Esophagus squamous epithelium (tissue), 5 donors: ENCODE data around the gene AGR2. TPM values are rescaled to one million over a fixed set of nuclear protein-coding genes. Genes with fewer than 3 reads are reported as not detected.

Experiments used
- DNase-seq: peaks from one replicate; lab custom pipeline; 2025; lab: John Stamatoyannopoulos, UW
- H3K27ac ChIP-seq, 4 donors: fragments of 200-600 bp; sonication (generic); one replicate each; pipeline ENCODE4 v1.5.1; 2016 to 2019; ENCODE audit warnings: mild to moderate bottlenecking in 1 of 4
- H3K27me3 ChIP-seq, 4 donors: fragments of 200-600 bp; sonication (generic); 1 replicate in 3 of 4; 2 replicates in 1 of 4; pipeline versions ENCODE4 v1.5.1 to v1.6.0; 2017 to 2021; ENCODE audit warnings: antibody characterized with exemption in 1 of 4
- H3K36me3 ChIP-seq, 3 donors: fragments of 200-600 bp; sonication (generic); one replicate each; pipeline ENCODE4 v1.5.1; 2016 to 2019
- H3K4me1 ChIP-seq, 3 donors: fragments of 200-600 bp; sonication (generic); one replicate each; pipeline ENCODE4 v1.5.1; 2017 to 2019
- H3K4me3 ChIP-seq, 4 donors: fragments of 200-600 bp; sonication (generic); 1 replicate in 3 of 4; 2 replicates in 1 of 4; pipeline ENCODE4 v1.5.1; 2016 to 2019; ENCODE audit warnings: mild to moderate bottlenecking in 2 of 4, moderate library complexity in 1 of 4
- H3K9me3 ChIP-seq, 3 donors: fragments of 200-600 bp; sonication (generic); one replicate each; pipeline ENCODE4 v1.5.1; 2016 to 2019
- CTCF ChIP-seq, 6 experiments: fragments of 450-650 bp in 4 of 6; fragments of 200-600 bp in 2 of 6; sonication (generic) in 2 of 6; IDR thresholded peaks; one replicate each; pipeline ENCODE4 v1.5.1; 2016 to 2019; ENCODE audit warnings: antibody characterized with exemption in 6 of 6, mild to moderate bottlenecking in 4 of 6, moderate library complexity in 4 of 6
- POLR2A ChIP-seq, 4 donors: fragments of 450-650 bp; IDR thresholded peaks; one replicate each; pipeline ENCODE4 v1.6.1; 2017; ENCODE audit warnings: antibody characterized with exemption in 4 of 4, mild to moderate bottlenecking in 4 of 4, moderate library complexity in 3 of 4
- WGBS, 2 donors: methylation state at CpG; one replicate each; pipeline ENCODE4 v1.1.5; 2018; 5-methylcytosine and 5-hydroxymethylcytosine counted together
- intact Hi-C: fragments of 100-400 bp; cut with DNase I; formaldehyde crosslinking; loops from one replicate; pipeline ENCODE4 v1.15.0; 2022
- total RNA-seq, 4 donors: library from RNA; depleted of rRNA; stranded (reverse); fragments of >200 nt; gene quantifications; one replicate each; pipeline ENCODE4 v1.1.0, GENCODE V29; 2016
- donor health status: DM: yes; HTN: yes; CAD: no.

Gene AGR2
- total RNA-seq, 4 donors from 2014 or later, result 1.6 to 12.4 (median 3.9) TPM

- Histone ChIP-seq H3K27ac (no peak overlapping the region), H3K36me3 (no peaks in the 10 kb centered on the region), H3K4me3 (no peak overlapping the region), H3K27me3 (no peaks in the 10 kb centered on the region), H3K4me1 (peaks cover 0 to 13% (median 0%) of the 10 kb centered on the region in 3 donors), H3K9me3 (no peaks in the 10 kb centered on the region)
- intact Hi-C loops, result no loop called here
- no peak for TF ChIP-seq POLR2A (IDR thresholded peaks at IDR 0.05)
- TF ChIP-seq CTCF (IDR thresholded peaks at IDR 0.05), result no peak
- no peak for DNase-seq
- WGBS, 2 donors, result 57 to 66% methylated on average over 6 of the region's 6 CpGs
Measured at GRCh38 chr7:16847381-16847860, 42.6 kb upstream of the AGR2 start.

- 35 to 38% methylated on average over 2 of the region's 2 CpGs for WGBS, 2 donors
- no peaks in the 10 kb centered on the region for H3K9me3 ChIP-seq
- no peak for DNase-seq
- H3K4me3 ChIP-seq, result no peak overlapping the region
- no peaks in the 10 kb centered on the region for H3K27me3 ChIP-seq
- no peak overlapping the region for H3K27ac ChIP-seq
- peaks cover 0 to 13% (median 0%) of the 10 kb centered on the region in 3 donors for H3K4me1 ChIP-seq
- TF ChIP-seq POLR2A (IDR thresholded peaks at IDR 0.05), result no peak
- TF ChIP-seq CTCF (IDR thresholded peaks at IDR 0.05), result no peak
- intact Hi-C loops, result no loop called here
- H3K36me3 ChIP-seq, result no peaks in the 10 kb centered on the region
Measured at GRCh38 chr7:16846601-16847165, 41.9 kb upstream of the AGR2 start.

DNA sequence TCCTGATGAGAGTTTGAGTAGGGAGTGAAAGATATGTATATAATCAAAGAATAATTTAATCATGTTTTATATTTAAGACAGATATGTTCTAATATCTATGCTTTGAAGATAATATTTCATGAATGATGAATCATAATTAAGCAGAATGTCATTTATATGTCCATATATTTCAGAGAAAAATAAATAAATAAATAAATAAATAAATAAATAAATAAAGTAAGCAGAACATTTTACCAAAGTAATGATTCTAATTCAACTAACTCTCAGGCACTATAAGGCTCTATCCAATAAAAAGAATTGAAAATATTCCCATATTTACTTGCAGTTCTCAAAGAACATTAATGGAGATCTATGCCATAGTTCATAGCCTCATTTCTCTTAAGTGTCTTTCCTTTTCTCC lies 40.9 kb upstream of the AGR2 start:
- Histone ChIP-seq H3K27ac (no peak overlapping the region), H3K36me3 (no peaks in the 10 kb centered on the region)
- no peak for TF ChIP-seq CTCF (IDR thresholded peaks at IDR 0.05)
- no peak for TF ChIP-seq POLR2A (IDR thresholded peaks at IDR 0.05)

DNA sequence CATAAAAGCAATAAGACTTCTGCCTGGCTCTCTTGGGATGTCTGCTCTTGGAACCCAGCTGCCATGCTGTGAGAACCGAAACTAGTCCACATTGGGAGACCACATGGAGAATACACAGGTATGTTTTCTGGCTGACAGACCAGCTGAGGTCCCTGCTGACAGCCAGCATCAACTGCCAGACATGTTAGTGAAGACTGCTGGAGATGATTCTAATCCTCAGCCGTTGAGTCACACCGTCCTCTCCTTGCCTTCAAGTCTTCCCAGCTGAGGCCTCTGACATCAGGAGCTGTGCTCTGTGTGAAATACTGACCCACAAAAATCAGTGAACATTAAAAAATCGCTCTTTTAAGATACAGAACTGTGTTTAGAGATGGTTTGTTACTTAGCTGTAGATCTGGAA lies 36.9 kb upstream of the AGR2 start:
- Histone ChIP-seq H3K36me3 (no peaks in the 10 kb centered on the region), H3K4me1 (peaks cover 0 to 2% (median 0%) of the 10 kb centered on the region in 3 donors), H3K4me3 (no peak overlapping the region), H3K27ac (no peak overlapping the region), H3K9me3 (no peaks in the 10 kb centered on the region), H3K27me3 (no peaks in the 10 kb centered on the region)
- DNase-seq, result no peak
- TF ChIP-seq POLR2A (IDR thresholded peaks at IDR 0.05), result no peak
- TF ChIP-seq CTCF (IDR thresholded peaks at IDR 0.05), result no peak
- 76 to 77% methylated on average over 3 of the region's 4 CpGs for WGBS, 2 donors
- intact Hi-C loops, result no loop called here

More for the DNA sequence above, 40.9 kb upstream of the AGR2 start:
- H3K27me3 ChIP-seq, result no peaks in the 10 kb centered on the region
- intact Hi-C loops, result no loop called here
- no peak overlapping the region for H3K4me3 ChIP-seq
- H3K4me1 ChIP-seq, result peaks cover 0 to 13% (median 0%) of the 10 kb centered on the region in 3 donors
- DNase-seq, result no peak
- H3K9me3 ChIP-seq, result no peaks in the 10 kb centered on the region

DNA sequence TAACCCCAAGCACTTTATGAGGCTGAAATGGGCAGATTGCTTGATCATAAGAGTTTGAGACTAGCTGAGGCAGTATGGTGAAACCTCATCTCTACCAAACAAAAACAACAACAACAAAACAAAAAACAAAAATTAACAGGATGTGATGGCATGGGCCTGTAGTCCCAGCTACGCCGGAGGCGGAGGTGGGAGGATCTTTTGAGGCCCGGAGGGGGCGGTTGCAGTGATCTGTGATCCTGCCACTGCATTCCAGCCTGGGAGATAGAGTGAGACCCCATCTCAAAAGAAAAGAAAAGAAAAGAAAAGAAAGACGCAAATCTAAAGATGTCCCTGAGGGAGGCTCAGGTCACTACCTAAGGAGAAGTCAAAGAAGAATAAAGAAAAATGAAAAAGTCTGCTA lies 35.3 kb upstream of the AGR2 start:
- Histone ChIP-seq H3K4me3 (no peak overlapping the region), H3K9me3 (no peaks in the 10 kb centered on the region), H3K27ac (no peak overlapping the region), H3K36me3 (no peaks in the 10 kb centered on the region), H3K4me1 (no peaks in the 10 kb centered on the region), H3K27me3 (no peaks in the 10 kb centered on the region)
- WGBS, 2 donors, result 90% methylated on average over 6 of the region's 6 CpGs
- no peak for DNase-seq
- intact Hi-C loops, result no loop called here
- no peak for TF ChIP-seq POLR2A (IDR thresholded peaks at IDR 0.05)
- TF ChIP-seq CTCF (IDR thresholded peaks at IDR 0.05), result no peak
